Left kidney (tissue), 2 donors: Measurements from ENCODE around the gene TBCEL. TPM values are rescaled to one million over a fixed set of nuclear protein-coding genes. Genes with fewer than 3 reads are reported as not detected.

Source experiments
- DNase-seq: peaks from one replicate; pipeline ENCODE4 v3.0.0-alpha.2; 2013
- polyA plus RNA-seq: library from polyadenylated mRNA; unstranded; fragments of 120-200 nt; gene quantifications from one replicate; pipeline ENCODE4 v1.2.1, GENCODE V29; 2013; ENCODE audit not compliant: insufficient read length

Gene TBCEL
- polyA plus RNA-seq, 1 donor = 28.7 TPM

- no peak for DNase-seq
These were observed 114.4 kb downstream of the TBCEL start for GRCh38 chr11:121138259-121138658.

GRCh38 chr11:121140369-121140768 lies 116.5 kb downstream of the TBCEL start:
- DNase-seq = no peak

Other genes with a start within 250 kb of the TBCEL start
- gene TECTA, start 77.1 kb downstream of the TBCEL start, polyA plus RNA-seq = 3.2 TPM